OCI-LY1 (cell line): ENCODE measurements around the gene OCLN.

ENCODE experiments used
- H2AFZ ChIP-seq: fragments of 200-600 bp; sonication (generic), shearing (Covaris generic); 2 replicates; pipeline ENCODE4 v1.6.0; 2014; ENCODE audit warnings: antibody characterized with exemption, mild to moderate bottlenecking, low read length
- H3F3A ChIP-seq: fragments of 200-600 bp; sonication (generic), shearing (Covaris generic); 2 replicates; pipeline ENCODE4 v1.6.0; 2014; ENCODE audit warnings: mild to moderate bottlenecking, antibody characterized with exemption, low read length, moderate library complexity; ENCODE audit not compliant: insufficient read depth
- H3K27ac ChIP-seq: fragments of 200-600 bp; sonication (generic); 2 replicates; pipeline ENCODE4 v1.5.1; 2014; ENCODE audit warnings: low read length, mixed run types, mild to moderate bottlenecking, low read depth; ENCODE audit not compliant: poor library complexity, severe bottlenecking
- H3K27me3 ChIP-seq: fragments of 200-600 bp; sonication (generic); 2 replicates; pipeline ENCODE4 v1.6.0; 2014; ENCODE audit warnings: antibody characterized with exemption, mild to moderate bottlenecking, low read length, moderate library complexity; ENCODE audit not compliant: insufficient read depth
- H3K36me3 ChIP-seq: fragments of 200-600 bp; sonication (generic); 2 replicates; pipeline ENCODE4 v1.6.1; 2014; ENCODE audit warnings: mild to moderate bottlenecking, antibody characterized with exemption, low read length, moderate library complexity, mixed read lengths; ENCODE audit not compliant: insufficient read depth
- H3K4me1 ChIP-seq: fragments of 200-600 bp; sonication (generic); 2 replicates; pipeline ENCODE4 v1.5.1; 2014; ENCODE audit warnings: mild to moderate bottlenecking, low read length, moderate library complexity; ENCODE audit not compliant: insufficient read depth, severe bottlenecking
- H3K4me2 ChIP-seq: fragments of 200-600 bp; sonication (generic), shearing (Covaris generic); 2 replicates; pipeline ENCODE4 v1.6.1; 2014; ENCODE audit warnings: low read length
- H3K4me3 ChIP-seq: fragments of 200-600 bp; sonication (generic); 2 replicates; pipeline ENCODE4 v1.5.1; 2014; ENCODE audit warnings: low read length, low read depth, mild to moderate bottlenecking, mixed read lengths; ENCODE audit not compliant: poor library complexity, severe bottlenecking
- H3K79me2 ChIP-seq: fragments of 200-600 bp; shearing (Covaris generic); 2 replicates; pipeline ENCODE4 v1.6.1; 2016; ENCODE audit warnings: mixed run types, low read length, mixed read lengths; ENCODE audit not compliant: insufficient read depth
- H3K9ac ChIP-seq: fragments of 200-600 bp; sonication (generic), shearing (Covaris generic); 2 replicates; pipeline ENCODE4 v1.6.1; 2014; ENCODE audit warnings: mild to moderate bottlenecking, low read length, mixed read lengths
- H3K9me2 ChIP-seq: fragments of 200-600 bp; sonication (generic), shearing (Covaris generic); 2 replicates; pipeline ENCODE4 v1.6.1; 2014; ENCODE audit warnings: low read depth, mild to moderate bottlenecking, low read length, mixed read lengths
- H3K9me3 ChIP-seq: fragments of 200-600 bp; shearing (Covaris generic); 2 replicates; pipeline ENCODE4 v1.6.1; 2014; ENCODE audit warnings: low read length, mixed read lengths
- H4K20me1 ChIP-seq: fragments of 200-600 bp; sonication (generic), shearing (Covaris generic); 2 replicates; pipeline ENCODE4 v1.6.0; 2016; ENCODE audit warnings: mild to moderate bottlenecking, low read length; ENCODE audit not compliant: insufficient read depth
- CTCF ChIP-seq: fragments of 200-600 bp; sonication (generic), shearing (Covaris generic); IDR thresholded peaks from 2 replicates; pipeline ENCODE4 v1.5.1; 2017; ENCODE audit warnings: mild to moderate bottlenecking, antibody characterized with exemption, low read length, moderate library complexity, mixed read lengths
- EZH2 ChIP-seq: fragments of 200-600 bp; sonication (generic), shearing (Covaris generic); IDR thresholded peaks from 2 replicates; pipeline ENCODE4 v1.8.0; 2017; ENCODE audit warnings: borderline replicate concordance, mixed run types, mild to moderate bottlenecking, antibody characterized with exemption, low read length, moderate library complexity, mixed read lengths

Gene OCLN

GRCh38 chr5:69527128-69527770 is 34.7 kb downstream of the OCLN start:
- Histone ChIP-seq H3K9me3 (no peaks in the 10 kb centered on the region), H3F3A (no peaks in the 10 kb centered on the region), H3K4me3 (no peak overlapping the region), H3K9me2 (no peaks in the 10 kb centered on the region), H2AFZ (no peak overlapping the region), H3K27me3 (no peaks in the 10 kb centered on the region; the same call in 1 of the 2 replicates), H3K4me1 (no peaks in the 10 kb centered on the region), H3K79me2 (no peaks in the 10 kb centered on the region), H3K4me2 (no peak overlapping the region), H3K9ac (no peak overlapping the region), H3K36me3 (no peaks in the 10 kb centered on the region), H4K20me1 (no peaks in the 10 kb centered on the region), H3K27ac (no peak overlapping the region)
- TF ChIP-seq EZH2 = no peak

DNA sequence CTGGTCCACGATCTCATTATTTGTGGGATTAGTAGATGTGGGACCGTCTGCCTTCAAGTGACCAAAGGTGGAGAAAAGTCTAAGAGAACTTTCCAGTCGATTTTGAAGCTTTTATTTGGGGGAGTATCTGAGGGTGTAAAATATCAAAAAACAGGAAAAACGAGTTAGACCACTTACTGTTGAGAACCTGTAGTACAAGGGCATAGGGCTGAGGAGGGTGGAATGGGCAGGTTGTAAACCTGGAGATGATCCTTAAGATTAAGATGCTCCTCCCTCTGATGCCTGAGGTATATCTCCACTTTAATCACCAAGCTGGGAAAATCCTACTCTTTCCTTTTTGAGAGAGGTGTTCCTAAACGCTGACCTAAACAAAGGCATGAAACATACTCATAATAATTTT is 35.4 kb downstream of the OCLN start:
- no peak overlapping the region for H3K4me2 ChIP-seq
- no peaks in the 10 kb centered on the region for H3K9me2 ChIP-seq
- H3F3A ChIP-seq = no peaks in the 10 kb centered on the region
- no peaks in the 10 kb centered on the region for H3K36me3 ChIP-seq
- no peaks in the 10 kb centered on the region; the same call in 1 of the 2 replicates for H3K27me3 ChIP-seq
- no peaks in the 10 kb centered on the region for H3K9me3 ChIP-seq
- no peaks in the 10 kb centered on the region for H3K79me2 ChIP-seq
- no peak overlapping the region for H3K9ac ChIP-seq
- no peak overlapping the region for H3K4me3 ChIP-seq
- no peak for TF ChIP-seq EZH2
- TF ChIP-seq CTCF = no peak
- no peaks in the 10 kb centered on the region for H4K20me1 ChIP-seq
- no peak overlapping the region for H3K27ac ChIP-seq
- no peaks in the 10 kb centered on the region for H3K4me1 ChIP-seq
- no peak overlapping the region for H2AFZ ChIP-seq

DNA sequence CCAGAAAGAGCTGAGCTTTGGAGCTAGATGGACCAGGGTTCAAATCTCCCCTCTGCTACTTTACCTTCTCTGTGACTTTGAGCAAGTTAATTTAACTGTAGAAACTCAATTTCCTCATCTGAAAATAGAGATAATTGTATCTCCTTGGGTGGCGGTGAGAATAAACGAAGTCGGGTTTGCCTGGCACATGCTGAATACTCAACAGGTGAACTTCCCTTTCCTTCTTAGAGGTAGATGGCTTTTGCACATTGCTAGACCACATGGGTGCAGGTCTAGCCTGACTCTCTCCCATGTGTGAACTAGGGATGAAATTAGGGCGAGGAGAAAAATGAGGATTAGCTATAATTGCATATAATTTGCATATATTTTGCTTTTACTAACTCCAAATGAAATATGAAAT is 36.0 kb downstream of the OCLN start:
- H3K79me2 ChIP-seq = no peaks in the 10 kb centered on the region
- no peak for TF ChIP-seq EZH2
- TF ChIP-seq CTCF = no peak

More for the DNA sequence above, 36.0 kb downstream of the OCLN start:
- Histone ChIP-seq H3F3A (no peaks in the 10 kb centered on the region), H4K20me1 (no peaks in the 10 kb centered on the region), H3K9ac (no peak overlapping the region), H3K36me3 (no peaks in the 10 kb centered on the region), H2AFZ (no peak overlapping the region), H3K4me3 (no peak overlapping the region), H3K4me2 (no peak overlapping the region), H3K9me3 (no peaks in the 10 kb centered on the region), H3K27me3 (no peaks in the 10 kb centered on the region; the same call in 1 of the 2 replicates), H3K4me1 (no peaks in the 10 kb centered on the region), H3K9me2 (no peaks in the 10 kb centered on the region), H3K27ac (no peak overlapping the region)
